CD4-positive, alpha-beta T cell treated with Interleukin-4 for 4 hours (primary cell): ENCODE data around the gene TFF2.

Source experiments
- DNase-seq: peaks from one replicate; pipeline ENCODE4 v3.0.0-alpha.2; 2020

TFF2 gene

DNA sequence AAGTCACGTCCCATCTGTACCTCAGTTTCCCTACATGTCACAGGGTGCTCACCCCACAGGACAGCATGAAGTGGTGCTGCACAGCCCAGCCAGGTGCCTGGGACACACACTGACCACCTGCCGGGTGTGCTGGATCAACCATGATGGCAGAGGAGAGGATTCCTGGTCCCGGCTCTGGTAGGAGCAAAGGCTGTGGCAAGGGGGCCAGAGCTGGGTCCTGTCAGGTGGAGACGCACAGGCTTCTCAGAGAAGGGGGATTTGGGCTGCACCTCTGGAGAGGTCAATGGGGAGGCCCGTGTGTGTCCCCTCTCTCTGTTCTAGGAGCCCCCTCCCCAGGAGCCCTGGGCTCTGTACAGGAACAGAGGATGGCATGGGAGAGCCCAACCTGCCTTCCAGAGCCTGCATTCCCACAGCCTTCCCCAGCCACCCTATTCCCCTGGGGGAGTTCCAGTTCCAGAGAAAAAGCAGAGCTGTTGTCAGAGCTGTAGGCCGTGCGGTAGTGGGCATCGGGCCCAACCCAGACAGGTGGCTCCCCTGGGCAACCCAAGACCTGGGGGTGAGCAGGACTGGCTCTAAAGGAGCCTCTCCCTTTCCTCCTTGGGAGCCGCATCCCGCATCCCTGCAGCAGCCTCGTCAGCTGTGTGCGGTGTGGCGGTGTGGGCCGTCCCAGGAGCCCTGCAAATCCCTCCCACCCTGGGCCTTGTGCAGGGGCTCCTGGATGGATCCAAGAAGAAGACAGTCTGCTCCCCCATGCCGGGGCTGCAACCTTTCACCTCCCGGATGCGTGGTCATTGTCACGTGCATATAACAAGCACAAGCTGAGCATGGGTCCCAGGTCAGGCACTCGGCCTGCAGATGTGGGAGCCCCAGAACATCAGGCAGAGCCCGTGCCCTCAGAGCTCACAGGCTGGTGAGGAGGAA is 32.7 kb downstream of the TFF2 start:
- DNase-seq: no peak

DNA sequence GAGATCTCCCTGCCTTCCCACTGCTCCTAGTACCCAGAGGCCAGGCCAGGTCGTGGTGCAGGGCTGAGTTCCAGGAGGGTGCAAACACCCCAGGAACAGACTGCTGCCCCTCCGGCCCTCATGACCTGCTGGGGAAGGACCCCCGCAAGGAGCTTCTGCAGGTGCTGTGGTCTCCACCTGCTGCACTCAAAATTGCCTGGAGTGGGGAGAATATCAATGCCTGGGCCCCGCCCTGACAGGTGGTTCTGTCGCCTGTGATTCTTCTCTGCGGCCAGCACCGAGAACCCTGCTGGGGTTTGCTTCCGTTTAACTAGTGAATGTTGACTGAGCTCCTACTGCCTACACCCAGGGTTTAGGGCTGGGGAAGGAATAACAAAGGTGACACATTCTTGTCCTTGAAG is 33.5 kb downstream of the TFF2 start:
- no peak for DNase-seq

DNA sequence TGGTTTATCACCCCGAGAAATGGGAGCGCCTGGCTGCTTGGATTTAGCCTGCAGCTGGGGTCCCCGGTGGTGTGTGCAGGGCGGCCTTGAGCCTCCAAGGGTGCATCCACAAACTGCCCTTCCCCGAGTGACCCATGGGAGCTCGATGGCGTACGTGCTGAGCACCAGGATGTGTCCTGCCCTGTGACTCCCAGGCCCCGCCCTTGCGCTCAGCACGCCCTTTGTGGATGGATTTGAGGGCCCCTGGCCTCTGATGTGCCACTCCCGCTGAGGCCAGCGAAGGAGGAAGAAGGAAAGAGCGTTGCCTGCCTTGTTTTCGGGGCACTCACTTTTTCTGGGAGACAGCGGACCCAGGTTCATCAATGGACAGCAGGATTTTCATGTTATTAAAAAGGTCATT is 33.9 kb downstream of the TFF2 start:
- no peak for DNase-seq

DNA sequence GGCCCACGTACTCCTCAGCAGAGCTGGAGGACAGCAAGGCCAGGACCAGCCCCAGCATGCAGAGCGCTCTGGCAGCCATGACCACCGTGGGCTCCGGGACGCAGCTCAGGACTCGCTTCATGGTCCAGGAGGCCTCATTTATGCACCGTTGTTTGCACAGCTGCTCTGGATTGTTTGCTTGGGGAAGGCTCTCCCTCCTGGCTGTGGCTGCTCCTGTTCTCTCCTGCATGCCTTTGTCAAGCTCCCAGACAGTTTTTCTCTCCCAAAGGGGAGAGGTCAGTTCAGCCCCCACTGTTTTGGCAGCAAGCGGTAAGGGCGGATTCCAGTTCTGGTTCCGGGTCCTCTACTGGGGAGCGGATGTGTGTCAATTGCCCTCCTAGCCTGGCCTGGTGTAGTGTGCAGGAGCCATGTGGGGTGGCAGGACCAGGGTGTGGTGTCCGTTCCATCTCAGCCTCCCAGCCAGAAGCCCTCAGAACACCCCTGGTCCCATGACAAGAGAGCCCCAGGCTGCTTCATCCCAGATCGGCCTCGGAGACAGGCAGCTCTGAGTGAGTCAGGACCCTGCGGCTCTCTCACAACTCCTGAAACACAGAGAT is 35.4 kb downstream of the TFF2 start, which contains the start of gene TFF3:
Gene TFF3, minus strand, starts transcription at position 114 of the 596 bp plus-strand sequence. Its CDS starts 35 bp downstream, at position 79.
- no peak for DNase-seq

DNA sequence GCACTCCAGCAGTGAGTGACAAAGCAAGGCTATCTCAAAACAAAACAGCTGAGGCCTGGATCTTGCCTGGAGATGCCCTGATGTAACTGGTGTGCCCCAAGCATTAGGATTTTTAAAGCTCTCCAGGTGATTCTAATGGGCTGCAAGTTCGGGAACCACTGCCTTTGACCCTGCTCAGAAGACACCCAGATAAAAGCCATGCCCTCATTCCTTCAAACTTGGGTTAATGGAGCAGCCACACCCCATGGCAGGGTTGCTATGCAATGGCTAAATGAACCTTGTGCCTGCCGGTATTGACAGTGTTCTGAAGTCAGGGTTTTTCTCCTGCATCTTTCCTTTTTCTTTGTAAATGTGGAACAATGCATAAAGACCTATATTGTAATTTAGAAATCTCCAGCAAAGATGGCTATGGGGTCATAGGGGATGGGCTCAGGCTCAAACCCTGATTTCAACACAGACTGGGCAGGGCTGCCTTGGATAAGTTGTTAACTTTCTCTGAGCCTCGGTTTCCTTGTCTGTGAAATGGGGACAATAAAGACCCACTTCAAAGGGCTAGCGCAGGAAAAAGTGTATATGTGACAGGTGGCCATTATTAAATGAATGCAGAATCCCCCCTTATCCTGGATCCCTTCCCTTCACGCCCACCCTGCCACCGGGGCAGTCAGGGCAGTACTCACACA is 36.0 kb downstream of the TFF2 start:
- no peak for DNase-seq

DNA sequence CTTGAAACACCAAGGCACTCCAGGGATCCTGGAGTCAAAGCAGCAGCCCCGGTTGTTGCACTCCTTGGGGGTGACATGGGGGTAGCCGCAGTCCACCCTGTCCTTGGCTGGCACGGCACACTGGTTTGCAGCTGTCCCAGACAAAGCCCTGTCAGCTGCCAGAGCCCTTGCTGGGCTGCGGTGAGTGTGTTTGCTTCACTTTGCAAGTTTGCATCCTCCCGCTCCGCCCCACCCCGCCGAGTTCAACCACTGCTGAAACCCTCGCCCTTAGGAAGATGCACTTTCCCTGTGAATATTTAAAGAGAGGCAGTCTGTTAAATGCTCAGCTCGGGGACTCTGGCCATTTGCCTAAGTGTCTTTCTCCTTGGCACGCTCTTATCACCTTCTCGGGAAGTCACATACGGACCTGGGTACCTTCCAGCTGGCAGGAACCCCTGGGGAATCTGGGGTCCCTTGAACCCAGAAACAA is 37.3 kb downstream of the TFF2 start:
- no peak for DNase-seq

DNA sequence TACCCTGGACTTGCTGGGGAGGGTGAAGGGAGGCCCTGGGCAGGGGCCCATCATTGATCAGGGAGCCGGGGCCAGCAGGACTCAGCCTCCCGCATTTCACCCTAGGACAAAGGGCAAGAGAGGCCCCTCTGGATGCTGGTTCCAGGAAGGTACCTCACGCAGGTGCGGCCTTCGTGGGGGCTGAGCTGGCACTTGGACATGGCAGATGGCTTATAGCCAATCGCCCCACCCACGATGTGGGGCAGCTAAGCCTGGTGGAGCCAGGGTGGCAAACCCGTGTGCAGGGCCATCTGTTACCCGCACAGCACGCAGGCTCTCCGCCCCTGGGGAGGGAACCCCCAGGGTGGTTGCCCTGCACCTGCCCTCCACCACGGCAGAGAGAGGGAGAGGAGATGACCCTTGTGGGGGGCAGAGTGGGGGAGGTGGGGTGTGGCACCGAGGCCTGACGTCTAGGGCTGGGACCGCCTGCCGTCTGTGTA is 38.1 kb downstream of the TFF2 start:
- DNase-seq: no peak

DNA sequence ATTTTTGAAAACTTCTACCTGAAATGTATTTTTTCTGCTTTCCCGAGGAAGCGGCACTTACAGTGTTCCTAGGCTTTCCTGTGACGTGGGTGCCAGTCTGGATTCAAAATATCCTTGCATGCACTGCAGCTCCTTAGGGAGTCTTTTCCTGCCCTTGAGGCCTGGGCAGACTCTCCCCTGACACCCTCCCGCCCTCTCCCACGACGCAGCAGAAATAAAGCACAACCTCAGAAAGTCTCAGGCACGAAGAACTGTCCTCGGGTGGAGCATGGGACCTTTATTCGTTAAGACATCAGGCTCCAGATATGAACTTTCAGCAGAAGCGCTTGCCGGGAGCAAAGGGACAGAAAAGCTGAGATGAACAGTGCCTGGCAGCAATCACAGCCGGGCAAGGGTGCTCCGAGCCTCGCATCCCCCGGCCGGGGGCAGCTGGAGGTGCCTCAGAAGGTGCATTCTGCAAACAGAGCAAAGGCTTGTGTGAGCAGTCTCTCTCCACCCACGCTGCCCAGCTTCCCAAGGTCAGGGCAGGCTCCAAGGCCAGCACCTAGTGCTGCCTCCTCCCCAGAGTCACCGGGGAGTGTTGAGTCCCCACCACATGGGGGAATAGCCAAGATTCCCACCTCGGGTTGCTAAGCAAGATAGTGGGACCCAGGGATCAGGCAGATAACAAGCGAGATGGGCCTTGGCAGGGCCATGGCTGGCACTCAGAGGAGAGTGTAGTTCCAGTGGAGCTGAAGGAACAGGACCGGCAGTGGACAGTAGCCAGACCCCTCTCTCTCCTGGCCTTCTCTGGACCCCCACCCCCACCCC is 38.8 kb downstream of the TFF2 start:
- DNase-seq: no peak

DNA sequence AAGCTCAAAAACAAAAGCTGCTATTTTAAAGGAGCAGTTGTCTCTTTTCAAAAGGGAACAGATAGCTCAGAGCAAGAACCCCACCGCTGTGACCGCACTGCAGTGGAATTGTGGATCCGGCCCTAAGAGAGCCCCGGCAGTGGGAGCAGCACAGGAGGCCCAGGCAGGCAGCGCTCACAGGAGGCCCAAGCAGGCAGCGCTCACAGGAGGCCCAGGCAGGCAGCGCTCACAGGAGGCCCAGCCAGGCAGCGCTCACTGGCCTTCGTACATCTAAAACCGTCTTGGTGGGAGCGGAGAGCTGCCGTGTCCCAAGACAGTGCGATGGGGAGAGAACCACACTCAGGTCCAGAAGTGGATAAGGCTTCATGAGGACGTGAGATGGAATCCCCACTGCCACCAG is 39.6 kb downstream of the TFF2 start:
- DNase-seq: no peak

DNA sequence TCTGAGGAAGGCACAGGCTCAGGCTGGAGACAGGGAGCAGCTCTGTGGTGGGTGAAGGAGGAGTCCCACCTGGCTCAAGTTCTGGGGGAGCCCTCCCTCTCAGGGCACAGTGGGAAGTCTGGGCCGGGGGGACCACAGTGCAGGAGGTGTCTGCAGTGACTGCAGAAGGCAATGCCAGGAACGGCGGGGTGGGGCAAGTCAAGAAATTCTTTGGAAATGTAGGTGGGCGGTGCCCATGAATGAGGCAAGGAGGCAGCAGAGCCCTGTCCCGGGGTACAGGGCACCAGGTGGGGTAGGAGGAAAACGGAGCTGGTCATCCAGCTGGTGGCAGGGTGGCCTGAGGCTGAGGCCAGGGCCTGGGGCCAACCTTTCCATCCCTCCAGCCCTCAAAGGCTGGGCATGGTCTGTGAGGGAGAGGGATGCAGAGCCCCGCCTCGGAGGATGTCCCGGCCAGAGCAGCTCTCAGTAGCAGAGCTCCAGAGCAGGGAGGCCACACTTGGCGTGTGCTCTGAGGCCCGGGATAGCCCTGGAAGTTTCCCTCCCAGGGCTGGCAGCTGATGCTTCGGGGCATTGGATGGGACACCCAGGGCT is 40.3 kb downstream of the TFF2 start:
- no peak for DNase-seq

DNA sequence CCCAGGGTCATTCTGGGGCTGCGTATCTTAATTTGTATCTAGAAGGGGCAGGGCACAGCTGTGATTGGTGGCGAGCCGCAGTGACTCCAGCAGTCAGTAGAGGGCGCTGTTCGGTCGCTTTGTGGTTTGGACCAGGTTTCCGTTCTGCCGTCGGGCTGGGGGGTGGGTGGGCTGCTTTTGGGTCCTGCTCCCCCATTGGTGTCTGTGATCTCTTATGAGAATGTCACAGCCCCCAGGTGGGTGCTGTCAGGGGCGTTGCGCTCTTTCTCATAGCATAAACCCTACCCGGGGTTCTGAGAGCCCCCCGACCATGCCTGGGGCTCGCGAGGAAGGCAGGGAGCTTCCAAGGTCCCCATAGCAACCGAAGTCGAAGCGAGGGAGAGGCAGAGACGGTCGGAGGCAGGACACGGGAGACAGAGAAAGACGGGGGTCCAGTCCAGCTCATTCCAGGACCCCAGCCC is 41.0 kb downstream of the TFF2 start:
- peak; percentile 35 for DNase-seq

DNA sequence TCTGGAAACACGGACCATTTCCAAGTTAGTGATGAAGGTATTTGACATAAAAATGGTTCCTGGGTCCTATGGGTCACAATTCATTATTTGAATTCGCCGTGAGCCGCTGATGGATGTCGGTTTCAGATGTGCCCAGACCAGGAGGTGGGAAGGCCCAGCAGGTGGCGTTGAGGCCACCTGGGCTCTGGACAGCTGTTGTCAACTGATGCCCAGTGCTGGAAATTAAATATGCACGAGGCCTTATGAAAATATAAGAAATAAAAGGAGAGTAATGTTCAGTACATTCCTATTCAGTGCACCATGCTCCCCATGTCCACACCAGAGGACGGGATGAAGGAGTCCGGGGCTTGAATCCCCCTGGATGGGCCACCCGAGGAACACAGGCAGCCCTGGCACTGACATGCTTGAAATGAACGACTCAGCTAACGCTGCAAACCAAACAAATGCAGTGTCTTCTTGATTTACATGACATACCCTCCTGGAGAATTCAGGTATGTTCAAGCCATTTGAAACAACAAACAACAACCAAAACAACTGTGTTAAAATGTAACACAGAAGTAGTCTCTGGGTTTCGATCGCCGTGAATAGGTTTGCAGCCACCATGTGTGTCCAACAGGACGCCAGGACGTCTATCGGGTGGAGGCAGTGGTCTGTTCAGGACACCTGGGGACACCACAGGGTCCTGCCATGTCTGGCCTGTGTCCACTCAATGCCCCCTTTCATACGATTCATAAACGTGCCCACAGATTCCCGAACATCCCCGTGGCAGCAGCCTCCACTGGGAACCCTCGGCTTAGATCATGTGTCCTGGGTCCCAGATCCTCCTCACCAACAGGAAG is 41.7 kb downstream of the TFF2 start:
- no peak for DNase-seq

DNA sequence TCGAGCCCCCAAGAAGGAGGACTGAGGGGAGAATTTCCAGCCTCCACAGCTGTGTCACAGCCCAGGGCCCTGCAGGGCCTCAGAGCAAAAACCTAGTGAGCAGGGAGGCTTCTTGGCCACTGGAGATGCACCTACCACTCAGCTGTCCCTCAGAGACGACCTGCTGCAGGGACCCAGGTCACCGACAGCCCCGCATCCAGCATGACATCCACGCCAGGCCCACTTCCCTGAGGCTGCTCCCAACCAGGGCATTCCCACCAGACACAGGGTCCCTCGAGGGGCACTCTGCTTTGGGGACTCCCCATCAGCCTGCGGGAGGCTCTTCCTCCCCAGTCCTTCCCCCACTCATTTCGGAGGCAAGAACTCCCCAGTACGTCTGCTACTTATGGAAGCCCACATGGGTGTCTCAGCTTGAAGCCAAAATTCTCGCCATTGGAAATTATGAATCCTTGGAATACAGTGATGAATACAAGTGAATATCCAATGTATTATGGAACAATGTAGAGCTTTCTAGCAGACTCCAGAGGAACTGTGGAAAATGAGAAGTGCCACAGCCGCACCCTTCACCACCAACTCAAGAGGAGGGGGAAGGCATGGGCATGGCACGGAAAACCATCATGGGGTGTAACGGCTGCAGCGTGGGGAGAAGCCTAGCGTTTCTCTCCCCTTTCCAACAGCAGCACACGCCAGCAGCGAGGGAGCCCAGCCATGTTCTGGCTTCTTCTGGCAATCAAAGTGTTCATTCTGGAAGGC is 42.5 kb downstream of the TFF2 start:
- no peak for DNase-seq

DNA sequence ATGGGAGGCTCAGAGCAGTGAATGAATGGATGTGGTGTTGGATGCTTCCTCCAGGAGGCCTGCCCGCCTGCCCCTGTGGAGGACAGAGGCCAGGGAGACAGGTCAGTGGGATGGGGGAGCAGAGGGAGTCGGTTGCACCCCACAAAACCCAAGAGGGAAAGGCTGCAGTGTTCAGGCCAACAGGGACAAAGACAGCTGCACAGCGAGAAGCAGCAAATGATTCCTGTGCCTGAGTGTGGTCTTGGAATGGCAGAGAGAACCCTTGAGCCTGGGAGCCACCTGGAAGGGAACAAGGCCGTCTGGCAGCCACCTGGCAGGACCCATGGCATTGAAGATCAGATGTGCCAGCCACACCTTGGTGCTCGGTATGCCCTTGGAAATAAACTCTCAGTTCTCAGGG is 43.7 kb downstream of the TFF2 start:
- DNase-seq: no peak

DNA sequence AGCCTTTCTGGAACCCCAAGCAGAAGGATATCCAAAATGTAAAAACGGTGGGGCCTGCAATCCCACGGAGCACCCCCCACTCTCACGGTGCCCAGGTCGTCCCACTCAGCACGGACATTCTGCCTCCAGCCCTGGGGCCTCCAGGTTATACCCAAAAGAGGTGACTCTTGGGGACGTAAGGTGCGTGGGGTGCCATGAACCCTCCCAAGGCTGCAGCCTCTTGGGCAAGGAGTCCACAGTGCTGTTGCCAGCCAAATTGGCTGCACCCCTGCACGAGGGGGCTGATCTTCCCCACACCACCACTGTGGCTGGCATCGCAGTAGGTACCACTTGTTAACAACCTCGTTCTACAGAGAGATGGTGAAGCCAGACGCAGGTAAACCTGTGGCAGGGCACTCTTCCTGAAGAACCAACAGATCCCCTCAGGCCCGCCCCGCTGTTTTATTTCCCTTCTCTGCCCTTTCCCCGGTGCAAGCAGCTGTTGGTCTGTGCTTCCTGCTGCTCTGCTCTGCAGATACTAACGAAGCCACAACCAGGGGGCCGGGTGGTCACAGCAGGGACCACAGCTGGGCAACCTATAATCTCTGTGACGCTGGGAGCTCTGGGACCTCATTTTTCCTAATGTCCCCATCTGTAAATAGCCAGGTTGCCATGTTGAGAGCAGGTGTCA is 44.3 kb downstream of the TFF2 start:
- no peak for DNase-seq

DNA sequence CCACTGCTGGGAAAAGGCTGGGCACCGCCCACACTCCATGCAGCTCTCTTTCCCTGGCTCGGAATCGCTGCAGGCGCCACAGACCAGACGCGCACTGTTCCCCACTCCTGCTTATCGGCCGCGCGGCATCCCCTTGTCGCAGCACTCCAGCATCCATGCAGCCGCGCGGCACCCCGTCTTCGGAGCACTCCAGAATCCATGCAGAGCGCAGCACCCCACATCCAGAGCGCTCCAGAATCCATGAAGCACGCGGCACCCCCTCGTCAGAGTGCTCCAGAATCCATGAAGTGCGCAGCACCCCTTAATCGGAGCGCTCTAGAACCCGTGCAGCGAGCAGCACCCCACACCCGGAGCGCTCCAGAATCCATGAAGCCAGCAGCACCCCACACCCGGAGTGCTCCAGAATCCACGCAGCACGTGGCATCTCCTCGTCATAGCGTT is 45.1 kb downstream of the TFF2 start:
- no peak for DNase-seq

DNA sequence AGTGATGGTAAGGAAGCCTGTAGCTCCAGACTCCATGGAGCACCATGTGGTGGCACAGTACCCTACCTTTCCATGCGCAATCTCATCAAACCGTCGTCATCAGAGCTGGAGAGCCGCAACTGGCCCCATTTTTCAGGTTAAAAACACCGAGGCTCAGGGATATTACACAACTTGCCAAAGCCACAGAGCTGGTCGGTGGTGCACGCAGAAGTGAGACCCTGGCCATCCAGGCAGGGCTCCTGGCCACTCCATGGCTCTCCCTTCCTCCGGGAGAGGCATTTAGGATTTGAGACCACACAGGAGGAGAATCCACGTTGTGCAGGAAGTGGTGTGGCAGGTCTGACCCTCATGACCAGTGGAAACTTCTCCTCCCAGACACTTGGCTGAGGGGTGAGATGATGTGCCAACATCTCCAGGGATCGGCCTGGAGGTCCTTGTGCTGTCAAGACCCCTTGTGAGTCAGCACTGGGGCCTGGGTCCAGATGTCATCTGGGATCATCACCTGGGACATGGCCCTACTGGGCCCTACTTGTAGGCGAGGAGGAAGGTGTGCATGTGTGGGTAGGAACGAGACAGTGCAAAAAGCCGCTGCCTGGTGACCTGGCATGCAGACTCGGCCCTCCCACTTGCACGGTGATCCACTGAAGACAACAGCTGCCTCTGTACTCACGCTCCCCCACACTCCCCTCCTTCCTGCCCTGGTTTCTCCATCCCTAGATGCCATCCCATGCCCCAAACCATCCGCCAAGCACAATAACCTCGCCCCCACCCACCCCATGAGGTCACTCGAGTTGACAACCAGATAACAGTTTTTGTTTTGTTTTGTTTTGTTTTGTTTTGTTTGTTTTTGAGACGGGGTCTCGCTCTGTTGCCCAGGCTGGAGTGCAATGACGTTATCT is 46.0 kb downstream of the TFF2 start:
- DNase-seq: no peak

DNA sequence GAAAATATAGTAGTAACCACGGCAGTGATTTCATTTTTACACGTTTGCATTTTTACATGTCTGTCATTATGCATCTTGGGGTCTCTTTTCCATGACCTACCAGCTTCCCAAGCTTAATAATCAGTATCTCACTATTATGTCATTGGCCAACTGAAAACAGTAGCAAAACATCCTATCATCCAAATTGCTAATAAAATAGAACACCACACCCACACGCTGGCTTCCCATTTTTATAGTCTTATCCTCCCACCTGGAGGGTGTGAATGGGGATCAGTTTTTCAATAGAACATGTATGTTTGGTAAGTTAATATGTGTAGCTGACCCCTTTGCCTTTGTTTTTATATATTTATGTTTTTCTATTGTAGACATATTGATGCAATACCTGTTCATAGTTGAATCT is 47.4 kb downstream of the TFF2 start:
- DNase-seq: no peak

DNA sequence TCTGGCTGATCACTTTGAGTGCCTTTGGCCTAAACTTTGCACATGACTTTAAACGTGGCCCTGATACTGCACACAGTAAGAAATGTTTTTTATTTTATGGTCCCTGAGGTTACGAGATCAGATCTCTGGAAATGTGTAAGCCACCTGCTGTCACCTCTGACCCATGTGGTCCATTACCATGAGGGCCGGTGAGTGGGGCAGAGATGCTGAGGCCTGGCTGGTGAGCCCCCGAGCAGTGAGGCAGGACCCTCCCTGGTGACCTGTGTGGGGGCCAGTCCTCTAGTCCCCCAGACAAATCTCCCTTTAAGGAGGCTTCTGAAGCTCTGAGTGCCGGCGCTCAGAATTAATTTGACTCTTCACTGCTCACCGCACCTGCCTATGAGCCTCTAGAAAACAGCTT is 48.0 kb downstream of the TFF2 start:
- no peak for DNase-seq
